ENCODE data around the gene KIRREL1.

The KIRREL1 gene

GRCh38 chr1:158124034-158124433, 130.6 kb downstream of the KIRREL1 start:
- TF ChIP-seq MAX (IDR thresholded peaks at IDR 0.05) (peak; percentile 64; the same call in 1 of the 2 replicates), EGR1 (IDR thresholded peaks at IDR 0.05) (no peak), YY1 (IDR thresholded peaks at IDR 0.05; ENCODE audit: low read depth) (no peak), EP300 (IDR thresholded peaks at IDR 0.05; ENCODE audit: borderline replicate concordance) (peak; percentile 90), TCF12 (IDR thresholded peaks at IDR 0.05; ENCODE audit: low read depth) (peak; percentile 94), NFIC (IDR thresholded peaks at IDR 0.05) (peak; percentile 92), USF1 (IDR thresholded peaks at IDR 0.05) (peak; percentile 65), FOXM1 (IDR thresholded peaks at IDR 0.05; ENCODE audit: borderline replicate concordance, low read depth) (peak; percentile 56), TEAD4 (IDR thresholded peaks at IDR 0.05) (peak; percentile 83)

GRCh38 chr1:158124999-158125398, 131.6 kb downstream of the KIRREL1 start:
- peak; percentile 48 for TF ChIP-seq NFIC (IDR thresholded peaks at IDR 0.05)
- TF ChIP-seq EP300 (IDR thresholded peaks at IDR 0.05; ENCODE audit: borderline replicate concordance): peak; percentile 24; the same call in 1 of the 2 replicates
- peak; percentile 99 for TF ChIP-seq RAD21 (IDR thresholded peaks at IDR 0.05; ENCODE audit: low read depth)
- TF ChIP-seq YY1 (IDR thresholded peaks at IDR 0.05; ENCODE audit: low read depth): no peak
- TF ChIP-seq TEAD4 (IDR thresholded peaks at IDR 0.05): peak; percentile 73
- peak; percentile 31; the same call in 1 of the 2 replicates for TF ChIP-seq MAX (IDR thresholded peaks at IDR 0.05)

GRCh38 chr1:158126425-158126824, 133.0 kb downstream of the KIRREL1 start:
- TF ChIP-seq TCF12 (IDR thresholded peaks at IDR 0.05; ENCODE audit: low read depth) (no peak), EGR1 (IDR thresholded peaks at IDR 0.05) (no peak), YY1 (IDR thresholded peaks at IDR 0.05; ENCODE audit: low read depth) (no peak), EP300 (IDR thresholded peaks at IDR 0.05; ENCODE audit: borderline replicate concordance) (no peak), REST (IDR thresholded peaks at IDR 0.05; ENCODE audit: low read depth) (no peak), ZBTB7A (IDR thresholded peaks at IDR 0.05; ENCODE audit: low read depth) (no peak), FOXM1 (IDR thresholded peaks at IDR 0.05; ENCODE audit: borderline replicate concordance, low read depth) (no peak), TEAD4 (IDR thresholded peaks at IDR 0.05) (no peak), CREB1 (IDR thresholded peaks at IDR 0.05; ENCODE audit: low read depth) (no peak), NFIC (IDR thresholded peaks at IDR 0.05) (no peak), USF1 (IDR thresholded peaks at IDR 0.05) (no peak), CEBPB (IDR thresholded peaks at IDR 0.05) (no peak), MAX (IDR thresholded peaks at IDR 0.05) (no peak), TAF1 (IDR thresholded peaks at IDR 0.05; ENCODE audit: low read depth) (no peak), RAD21 (IDR thresholded peaks at IDR 0.05; ENCODE audit: low read depth) (no peak)

- TF ChIP-seq FOXM1 (IDR thresholded peaks at IDR 0.05; ENCODE audit: borderline replicate concordance, low read depth): no peak
- no peak for TF ChIP-seq NFIC (IDR thresholded peaks at IDR 0.05)
- TF ChIP-seq ZBTB7A (IDR thresholded peaks at IDR 0.05; ENCODE audit: low read depth): no peak
- TF ChIP-seq REST (IDR thresholded peaks at IDR 0.05; ENCODE audit: low read depth): no peak
- TF ChIP-seq TCF12 (IDR thresholded peaks at IDR 0.05; ENCODE audit: low read depth): no peak
- no peak for TF ChIP-seq TAF1 (IDR thresholded peaks at IDR 0.05; ENCODE audit: low read depth)
- TF ChIP-seq USF1 (IDR thresholded peaks at IDR 0.05): no peak
- TF ChIP-seq CREB1 (IDR thresholded peaks at IDR 0.05; ENCODE audit: low read depth): no peak
- TF ChIP-seq EGR1 (IDR thresholded peaks at IDR 0.05): no peak
- no peak for TF ChIP-seq MAX (IDR thresholded peaks at IDR 0.05)
- no peak for TF ChIP-seq TEAD4 (IDR thresholded peaks at IDR 0.05)
- TF ChIP-seq CEBPB (IDR thresholded peaks at IDR 0.05): no peak
- TF ChIP-seq RAD21 (IDR thresholded peaks at IDR 0.05; ENCODE audit: low read depth): no peak
- TF ChIP-seq YY1 (IDR thresholded peaks at IDR 0.05; ENCODE audit: low read depth): no peak
Measured at GRCh38 chr1:158131217-158131616, 137.8 kb downstream of the KIRREL1 start.

- TF ChIP-seq EGR1 (IDR thresholded peaks at IDR 0.05) (no peak), NFIC (IDR thresholded peaks at IDR 0.05) (no peak), TCF12 (IDR thresholded peaks at IDR 0.05; ENCODE audit: low read depth) (no peak), CREB1 (IDR thresholded peaks at IDR 0.05; ENCODE audit: low read depth) (no peak), FOXM1 (IDR thresholded peaks at IDR 0.05; ENCODE audit: borderline replicate concordance, low read depth) (no peak), ZBTB7A (IDR thresholded peaks at IDR 0.05; ENCODE audit: low read depth) (no peak), TAF1 (IDR thresholded peaks at IDR 0.05; ENCODE audit: low read depth) (no peak), MAX (IDR thresholded peaks at IDR 0.05) (no peak)
Measured at GRCh38 chr1:158140764-158141192, 147.3 kb downstream of the KIRREL1 start.
